ENCODE results near the gene PCNT.

DNA sequence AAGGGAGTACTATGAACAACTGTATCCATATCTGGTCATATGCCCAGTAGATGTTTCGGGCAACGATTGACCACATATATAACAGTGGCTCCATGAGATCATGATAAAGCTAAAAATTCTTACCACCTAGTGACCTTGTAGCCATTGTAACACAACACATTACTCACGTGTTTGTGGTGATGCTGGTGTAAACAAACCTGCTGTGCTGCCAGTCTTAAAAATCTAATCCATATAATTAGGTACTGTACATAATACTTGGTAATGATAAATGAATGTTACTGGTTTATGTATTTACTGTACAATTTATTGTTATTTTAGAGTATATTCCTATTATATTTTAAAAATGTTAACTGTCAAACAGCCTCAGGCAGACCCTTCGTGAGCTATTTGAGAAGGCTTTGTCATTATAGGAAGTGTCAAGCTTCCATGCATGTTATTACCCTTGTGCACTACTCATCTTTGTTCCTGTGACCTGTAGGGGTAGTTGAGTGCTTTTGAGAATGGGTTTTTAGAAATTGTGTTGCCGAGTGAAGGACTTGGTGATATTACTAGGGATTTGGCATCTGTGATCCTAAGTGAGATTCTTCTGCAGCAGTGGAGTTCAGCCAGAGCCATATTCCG lies 158.4 kb downstream of the PCNT start:
- TF ChIP-seq, protein P1, sequence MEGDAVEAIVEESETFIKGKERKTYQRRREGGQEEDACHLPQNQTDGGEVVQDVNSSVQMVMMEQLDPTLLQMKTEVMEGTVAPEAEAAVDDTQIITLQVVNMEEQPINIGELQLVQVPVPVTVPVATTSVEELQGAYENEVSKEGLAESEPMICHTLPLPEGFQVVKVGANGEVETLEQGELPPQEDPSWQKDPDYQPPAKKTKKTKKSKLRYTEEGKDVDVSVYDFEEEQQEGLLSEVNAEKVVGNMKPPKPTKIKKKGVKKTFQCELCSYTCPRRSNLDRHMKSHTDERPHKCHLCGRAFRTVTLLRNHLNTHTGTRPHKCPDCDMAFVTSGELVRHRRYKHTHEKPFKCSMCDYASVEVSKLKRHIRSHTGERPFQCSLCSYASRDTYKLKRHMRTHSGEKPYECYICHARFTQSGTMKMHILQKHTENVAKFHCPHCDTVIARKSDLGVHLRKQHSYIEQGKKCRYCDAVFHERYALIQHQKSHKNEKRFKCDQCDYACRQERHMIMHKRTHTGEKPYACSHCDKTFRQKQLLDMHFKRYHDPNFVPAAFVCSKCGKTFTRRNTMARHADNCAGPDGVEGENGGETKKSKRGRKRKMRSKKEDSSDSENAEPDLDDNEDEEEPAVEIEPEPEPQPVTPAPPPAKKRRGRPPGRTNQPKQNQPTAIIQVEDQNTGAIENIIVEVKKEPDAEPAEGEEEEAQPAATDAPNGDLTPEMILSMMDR (IDR thresholded peaks at IDR 0.05), result no peak
- no peak for TF ChIP-seq EZH2 (IDR thresholded peaks at IDR 0.05; ENCODE audit: borderline replicate concordance, insufficient read depth, low read depth, low read length, poor library complexity, severe bottlenecking)

Data from B cell (primary cell).